Stomach (tissue), 9 donors: ENCODE data around the gene CARD14. TPM values are rescaled to one million over a fixed set of nuclear protein-coding genes. Genes with fewer than 3 reads are reported as not detected.

Source experiments
- DNase-seq, 2 donors: peaks; one replicate each; pipeline versions ENCODE4 v3.0.0 to v3.0.0-alpha.2; 2013 to 2019
- H3K27ac ChIP-seq, 5 donors: fragments of 200-600 bp in 4 of 5; sonication (generic) in 4 of 5; one replicate each; pipeline ENCODE4 v1.5.1; 2013 to 2019; ENCODE audit warnings: mild to moderate bottlenecking in 1 of 5, moderate library complexity in 1 of 5
- H3K27me3 ChIP-seq, 3 donors: fragments of 200-600 bp; sonication (generic); one replicate each; pipeline ENCODE4 v1.5.1; 2017 to 2019; ENCODE audit warnings: mixed run types in 1 of 3
- H3K36me3 ChIP-seq, 4 donors: fragments of 200-600 bp; sonication (generic); 1 replicate in 3 of 4; 2 replicates in 1 of 4; pipeline ENCODE4 v1.5.1; 2016 to 2019
- H3K4me1 ChIP-seq, 4 donors: fragments of 200-600 bp; sonication (generic); one replicate each; pipeline ENCODE4 v1.5.1; 2016 to 2019
- H3K4me3 ChIP-seq, 4 donors: fragments of 200-600 bp; sonication (generic) in 3 of 4; one replicate each; pipeline ENCODE4 v1.5.1; 2016 to 2019; ENCODE audit warnings: mild to moderate bottlenecking in 1 of 4
- H3K9me3 ChIP-seq, 4 donors: fragments of 200-600 bp; sonication (generic); one replicate each; pipeline ENCODE4 v1.5.1; 2016 to 2019
- CTCF ChIP-seq, 7 experiments: fragments of 450-650 bp in 4 of 7; fragments of 200-600 bp in 3 of 7; sonication (generic) in 3 of 7; IDR thresholded peaks; one replicate each; pipeline ENCODE4 v1.5.1; 2016 to 2019; ENCODE audit warnings: antibody characterized with exemption in 7 of 7, control low read depth in 2 of 7, mild to moderate bottlenecking in 1 of 7
- EP300 ChIP-seq: sonication (generic); formaldehyde crosslinking; IDR thresholded peaks from one replicate; pipeline ENCODE4 v1.6.1; 2017; ENCODE audit warnings: antibody characterized with exemption
- POLR2A ChIP-seq, 4 donors: fragments of 450-650 bp; IDR thresholded peaks; one replicate each; pipeline ENCODE4 v1.6.1; 2016; ENCODE audit warnings: antibody characterized with exemption in 4 of 4, control low read depth in 2 of 4, mild to moderate bottlenecking in 1 of 4, moderate library complexity in 1 of 4
- POLR2AphosphoS5 ChIP-seq, 3 donors: sonication (generic); formaldehyde crosslinking; IDR thresholded peaks; one replicate each; pipeline ENCODE4 v1.6.1; 2016; ENCODE audit warnings: antibody characterized with exemption in 3 of 3
- WGBS, 5 donors: extraction: QIAGEN DNeasy Blood & Tissue Kit in 3 of 5; methylation state at CpG; one replicate each; pipeline versions ENCODE4 v1.1.5 to v1.1.7; 2013 to 2018; 5-methylcytosine and 5-hydroxymethylcytosine counted together
- intact Hi-C: fragments of 100-400 bp; cut with DNase I; formaldehyde crosslinking; loops from one replicate; pipeline ENCODE4 v1.15.1; 2023; ENCODE audit warnings: low total_unique reads
- polyA plus RNA-seq, 3 donors: library from polyadenylated mRNA; stranded (reverse); fragments of 200-250 nt; gene quantifications; one replicate each; pipeline ENCODE4 v1.2.3, GENCODE V29; 2013
- total RNA-seq, 5 donors: library from RNA; depleted of rRNA; stranded (reverse); fragments of >200 nt; gene quantifications; one replicate each; pipeline versions ENCODE4 v1.1.0 to v1.2.3, GENCODE V29; 2014 to 2016
- donor health status: healthy with polysubstance abuse.
- donor health status: Bipolar disorder and iron deficiency.
- donor health status: healthy.

The CARD14 gene
- total and polyA plus RNA-seq, 8 donors: 0.12 to 10.5 (median 3.3) TPM; not detected in 4

GRCh38 chr17:80130992-80131391, 38.8 kb upstream of the CARD14 start:
- TF ChIP-seq CTCF (IDR thresholded peaks at IDR 0.05) (no peak), POLR2AphosphoS5 (IDR thresholded peaks at IDR 0.05) (no peak), POLR2A (IDR thresholded peaks at IDR 0.05) (no peak), EP300 (no peak)
- no peak overlapping the region for H3K4me3 ChIP-seq
- H3K4me1 ChIP-seq: no peaks in the 10 kb centered on the region
- peaks cover 0 to 6% (median 0%) of the 10 kb centered on the region in 3 donors for H3K27me3 ChIP-seq
- intact Hi-C loops: no loop called here
- no peak for DNase-seq
- WGBS, 5 donors: 54 to 74% (median 58%) methylated on average over 3 of the region's 3 CpGs
- peaks cover 27 to 35% (median 34%) of the 10 kb centered on the region in 4 donors for H3K36me3 ChIP-seq
- H3K27ac ChIP-seq: no peak overlapping the region
- H3K9me3 ChIP-seq: no peaks in the 10 kb centered on the region

GRCh38 chr17:80132906-80133625, 36.8 kb upstream of the CARD14 start:
- WGBS, 5 donors: 88 to 91% (median 90%) methylated on average over 5 of the region's 5 CpGs
- H3K4me3 ChIP-seq: no peak overlapping the region
- no peak for DNase-seq
- no peaks in the 10 kb centered on the region for H3K4me1 ChIP-seq
- no peak overlapping the region for H3K27ac ChIP-seq
- H3K27me3 ChIP-seq: no peaks in the 10 kb centered on the region
- intact Hi-C loops: no loop called here
- no peak for TF ChIP-seq POLR2A (IDR thresholded peaks at IDR 0.05)
- no peak for TF ChIP-seq EP300
- no peak for TF ChIP-seq CTCF (IDR thresholded peaks at IDR 0.05)
- no peak for TF ChIP-seq POLR2AphosphoS5 (IDR thresholded peaks at IDR 0.05)
- H3K36me3 ChIP-seq: peaks cover 48 to 56% (median 54%) of the 10 kb centered on the region in 4 donors
- no peaks in the 10 kb centered on the region for H3K9me3 ChIP-seq

- Histone ChIP-seq H3K4me1 (no peaks in the 10 kb centered on the region), H3K27me3 (no peaks in the 10 kb centered on the region), H3K36me3 (peaks cover 53 to 61% (median 60%) of the 10 kb centered on the region in 4 donors), H3K27ac (no peak overlapping the region), H3K4me3 (no peak overlapping the region), H3K9me3 (no peaks in the 10 kb centered on the region)
- WGBS, 5 donors: 95 to 99% (median 97%) methylated on average over 6 of the region's 6 CpGs
- no peak for DNase-seq
- TF ChIP-seq CTCF (IDR thresholded peaks at IDR 0.05): no peak
- intact Hi-C loops: no loop called here
Observed at GRCh38 chr17:80133626-80133970, 36.2 kb upstream of the CARD14 start.

- peaks cover 82 to 96% (median 95%) of the 10 kb centered on the region in 4 donors for H3K36me3 ChIP-seq
- TF ChIP-seq POLR2A (IDR thresholded peaks at IDR 0.05) (no peak), EP300 (no peak), CTCF (IDR thresholded peaks at IDR 0.05) (no peak), POLR2AphosphoS5 (IDR thresholded peaks at IDR 0.05) (no peak)
- intact Hi-C loops: no loop called here
- H3K27me3 ChIP-seq: no peaks in the 10 kb centered on the region
- no peak overlapping the region for H3K4me3 ChIP-seq
- WGBS, 5 donors: 89 to 98% (median 96%) methylated on average over 8 to 9 of the region's 9 CpGs
- H3K9me3 ChIP-seq: no peaks in the 10 kb centered on the region
- no peak for DNase-seq
- H3K4me1 ChIP-seq: no peaks in the 10 kb centered on the region
- H3K27ac ChIP-seq: no peak overlapping the region
Observed at GRCh38 chr17:80137131-80137530, 32.7 kb upstream of the CARD14 start.
